GM18868 (cell line): ENCODE results near the gene DNAJB8.

ENCODE experiments used
- ATAC-seq: cut with Tn5 transposase; IDR thresholded peaks from one replicate; pipeline ENCODE4 v1.9.1; 2021; ENCODE audit warnings: mild to moderate bottlenecking, moderate library complexity; ENCODE audit not compliant: unreplicated experiment

Gene DNAJB8

DNA sequence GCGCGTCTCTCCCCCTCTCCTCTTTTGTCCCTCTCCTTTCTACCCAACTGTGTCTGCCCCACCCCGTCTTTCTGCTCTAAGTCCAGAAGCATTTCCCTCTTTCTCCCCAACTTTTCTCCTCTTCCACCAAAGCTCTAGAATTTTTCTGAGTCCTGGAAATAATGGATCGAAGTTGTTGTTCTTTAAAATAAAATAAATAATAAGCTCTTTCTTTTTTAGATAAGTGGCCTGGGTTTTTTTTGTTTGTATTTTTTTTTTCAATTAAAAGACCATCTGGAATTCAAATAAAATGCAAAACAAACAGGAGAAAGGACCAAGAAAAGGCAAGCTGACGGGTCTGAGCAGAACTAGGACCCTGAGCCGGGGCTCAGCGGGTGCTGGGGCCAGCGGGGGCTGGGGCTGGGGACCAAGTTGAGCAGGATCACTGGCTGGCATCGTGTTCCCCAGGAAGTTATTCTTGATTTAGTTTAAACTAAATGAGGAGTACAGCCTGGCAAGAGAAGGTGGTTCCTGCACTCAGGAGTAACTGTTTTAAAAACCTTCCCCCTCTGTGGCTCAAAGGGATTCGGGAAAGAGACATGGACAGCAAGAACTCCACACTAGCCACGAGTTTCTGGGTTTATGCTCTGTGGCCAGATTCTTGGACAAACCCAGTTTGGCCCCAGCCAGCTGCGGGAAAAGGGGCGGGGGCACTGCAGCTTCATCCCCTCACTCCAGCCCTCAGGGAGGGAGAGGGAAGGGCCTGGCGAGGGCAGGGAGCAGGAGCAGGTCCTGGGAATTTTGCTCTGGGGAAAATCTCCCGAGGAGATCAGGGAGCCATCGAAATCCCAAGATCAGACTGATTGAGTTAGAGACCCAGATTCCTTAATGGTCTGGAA lies 18.0 kb upstream of the DNAJB8 start:
- ATAC-seq: no peak

DNA sequence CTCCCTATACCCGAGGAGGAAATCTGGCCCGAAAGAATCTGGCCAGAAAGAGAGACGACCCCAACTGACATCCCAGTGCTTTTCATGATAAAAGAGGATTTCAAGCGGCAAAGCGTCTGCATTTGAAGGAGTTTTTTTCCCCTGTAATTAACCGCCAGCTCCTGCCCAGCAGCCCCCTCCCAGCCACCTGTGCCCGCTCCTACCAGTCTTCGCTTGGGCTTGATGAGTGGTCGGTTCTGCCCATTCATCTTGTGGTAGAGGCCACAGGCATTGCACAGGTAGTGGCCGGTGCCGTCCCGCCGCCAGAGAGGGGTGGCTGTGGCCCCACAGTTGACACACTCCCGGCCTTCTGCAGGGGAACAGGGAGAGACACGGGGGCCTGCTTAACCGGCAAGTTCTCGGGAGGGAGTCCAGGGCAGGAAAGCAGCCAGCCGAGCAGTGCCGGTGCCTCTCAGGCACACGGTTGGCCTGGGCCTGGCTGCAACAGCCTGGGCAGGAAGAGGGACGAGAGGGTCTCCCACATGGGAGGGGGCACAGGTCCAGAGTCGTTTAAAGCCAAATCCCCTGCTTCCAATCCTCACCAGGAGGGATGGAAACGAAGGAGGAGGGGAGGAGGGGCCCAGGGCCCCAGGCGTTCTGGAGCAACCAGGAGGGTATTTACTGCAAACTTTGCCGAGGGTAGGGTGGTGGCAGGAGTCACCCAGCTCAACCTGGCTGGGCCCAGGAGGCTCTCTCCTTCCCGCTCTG lies 17.1 kb upstream of the DNAJB8 start:
- ATAC-seq: no peak

DNA sequence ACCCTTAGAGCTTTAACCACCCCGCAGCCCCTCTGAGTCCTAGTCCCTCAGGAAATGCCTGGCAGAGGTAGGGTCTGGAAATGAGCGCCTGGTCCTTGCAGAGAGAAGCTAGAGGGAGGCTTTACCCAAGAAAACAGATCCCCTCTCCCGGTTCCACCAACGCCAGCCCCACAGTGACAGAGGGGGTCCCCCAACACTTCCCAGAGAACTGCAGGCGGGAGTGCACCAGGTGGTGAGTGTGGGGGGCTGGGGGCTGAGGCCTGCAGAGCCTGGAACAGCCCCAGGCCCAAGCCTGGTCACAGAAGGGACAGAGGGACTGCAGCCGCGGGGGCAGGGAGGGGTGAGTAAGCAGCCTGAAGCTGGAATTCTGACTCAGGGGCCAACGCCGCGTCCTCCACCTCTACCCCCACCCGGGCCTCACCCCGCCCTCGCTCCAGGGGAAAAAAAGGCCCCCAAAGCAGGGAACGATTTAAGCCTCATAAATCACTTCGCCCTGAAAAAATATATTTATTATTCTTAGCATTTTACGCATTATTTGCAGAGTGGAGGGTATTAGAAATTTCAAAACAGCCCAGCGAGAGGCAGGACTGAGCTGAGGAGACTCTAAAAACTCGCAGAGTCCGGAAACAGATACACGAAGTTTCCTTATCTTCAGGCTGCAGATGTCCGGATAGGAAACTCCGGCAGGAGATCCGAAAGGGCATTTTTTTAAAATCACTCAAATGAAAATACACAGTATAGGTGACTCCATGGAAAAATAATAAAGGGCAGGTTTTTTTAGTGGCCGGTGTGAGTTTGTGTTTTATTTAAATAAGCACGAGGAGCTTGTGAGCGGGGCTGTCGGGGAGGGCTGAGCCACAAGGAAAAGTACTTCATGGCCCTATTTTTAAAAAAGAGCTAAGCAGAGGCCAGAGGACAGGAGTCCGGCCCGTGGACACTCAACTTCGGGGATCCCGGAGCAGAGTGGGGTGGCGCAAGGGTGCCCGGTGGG lies 16.3 kb upstream of the DNAJB8 start:
- no peak for ATAC-seq

DNA sequence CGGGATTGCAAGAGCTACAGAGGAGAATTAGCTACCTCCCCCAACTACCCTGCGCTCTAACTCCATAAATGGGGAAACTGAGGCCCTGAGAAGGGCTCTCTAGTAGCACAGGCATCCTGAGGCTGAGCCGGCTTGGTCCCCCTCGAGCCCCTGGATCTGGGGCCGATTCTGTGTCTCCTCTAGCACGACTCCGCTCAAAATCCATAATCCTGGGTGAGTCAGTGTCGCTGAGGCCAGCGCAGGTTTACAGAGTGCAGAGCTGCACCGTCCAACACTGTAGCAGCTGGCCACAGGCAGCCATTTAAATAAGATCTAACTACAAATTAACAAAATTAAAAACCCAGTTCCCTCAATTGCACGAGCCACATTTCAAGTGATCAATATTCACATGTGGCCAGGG lies 15.5 kb upstream of the DNAJB8 start:
- ATAC-seq: no peak

DNA sequence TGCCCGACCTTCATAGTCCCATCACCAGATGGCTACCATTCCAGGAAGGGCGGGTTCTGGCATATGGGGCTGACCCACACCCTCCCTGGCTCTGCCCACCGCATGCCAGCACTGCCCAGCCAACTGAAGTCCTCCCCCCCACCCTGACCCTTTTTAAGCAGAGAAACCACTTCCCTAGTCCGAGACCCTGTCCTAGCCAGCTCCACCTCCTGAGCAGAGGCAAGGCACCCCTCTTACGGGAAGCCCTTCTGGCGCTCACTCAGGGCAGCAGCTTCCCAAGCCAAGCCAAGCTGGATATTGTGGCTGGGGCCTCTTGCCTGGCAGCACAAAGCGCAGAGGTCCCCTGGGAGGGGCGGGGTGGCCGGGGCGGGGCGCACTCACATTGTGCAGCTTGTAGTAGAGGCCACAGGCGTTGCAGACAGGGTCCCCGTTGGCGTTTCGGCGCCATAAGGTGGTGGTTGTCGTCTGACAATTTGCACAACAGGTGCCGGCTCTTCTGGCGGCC lies 14.8 kb upstream of the DNAJB8 start:
- no peak for ATAC-seq

DNA sequence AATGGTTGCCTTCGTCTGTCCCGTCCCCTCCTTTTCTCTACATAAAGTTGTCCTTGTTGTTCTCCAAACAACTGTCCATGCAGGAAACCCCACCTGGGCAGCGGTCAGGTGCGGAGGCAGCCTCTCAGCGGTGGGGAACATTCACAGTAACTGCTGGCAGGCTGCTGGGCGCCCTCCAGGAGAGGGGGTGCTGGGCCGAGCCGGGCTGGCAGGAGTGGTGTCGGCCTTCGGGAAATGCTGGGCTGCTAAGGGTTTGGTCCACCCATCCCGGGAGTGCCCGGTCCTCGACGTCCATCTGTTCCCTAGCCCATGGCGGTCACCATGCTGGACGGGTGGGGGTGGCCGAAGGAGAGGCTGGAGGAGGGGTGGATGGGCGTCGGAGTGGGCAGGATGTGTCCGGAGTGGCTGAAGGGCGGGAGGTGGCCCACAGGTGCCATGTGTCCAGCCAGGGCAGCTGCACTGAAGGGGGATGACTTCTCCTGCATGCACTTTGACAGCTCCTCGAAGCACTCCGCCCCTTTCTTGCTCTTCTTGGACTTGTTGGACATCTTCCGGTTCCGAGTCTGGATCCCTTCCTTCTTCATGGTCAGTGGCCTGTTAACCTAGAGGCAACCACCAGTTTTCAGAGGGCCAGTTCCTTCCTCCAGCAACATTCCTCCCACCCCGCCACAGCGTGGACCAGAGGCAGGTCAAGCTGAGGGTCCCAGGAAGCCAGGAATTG lies 14.2 kb upstream of the DNAJB8 start:
- no peak for ATAC-seq

DNA sequence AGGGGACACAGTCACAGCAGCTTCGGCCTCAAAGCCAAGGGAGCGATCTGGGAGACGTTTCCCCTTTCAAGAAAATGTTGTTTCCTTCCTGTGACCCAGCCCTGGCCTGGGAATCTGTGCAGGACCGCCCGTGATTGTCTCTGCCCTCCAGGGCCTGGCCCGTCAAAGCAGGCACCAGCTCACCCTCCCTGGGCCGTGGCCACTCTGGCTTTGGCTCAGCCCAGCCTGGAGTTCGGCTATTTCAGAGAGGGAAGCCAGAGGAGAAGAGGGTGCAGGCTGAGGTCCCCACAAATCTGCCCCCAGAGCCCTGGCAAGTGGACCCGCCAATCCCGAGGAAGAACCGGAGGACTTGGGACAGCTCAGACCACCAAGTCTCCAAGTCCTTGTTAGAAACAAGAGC lies 13.6 kb upstream of the DNAJB8 start:
- no peak for ATAC-seq

DNA sequence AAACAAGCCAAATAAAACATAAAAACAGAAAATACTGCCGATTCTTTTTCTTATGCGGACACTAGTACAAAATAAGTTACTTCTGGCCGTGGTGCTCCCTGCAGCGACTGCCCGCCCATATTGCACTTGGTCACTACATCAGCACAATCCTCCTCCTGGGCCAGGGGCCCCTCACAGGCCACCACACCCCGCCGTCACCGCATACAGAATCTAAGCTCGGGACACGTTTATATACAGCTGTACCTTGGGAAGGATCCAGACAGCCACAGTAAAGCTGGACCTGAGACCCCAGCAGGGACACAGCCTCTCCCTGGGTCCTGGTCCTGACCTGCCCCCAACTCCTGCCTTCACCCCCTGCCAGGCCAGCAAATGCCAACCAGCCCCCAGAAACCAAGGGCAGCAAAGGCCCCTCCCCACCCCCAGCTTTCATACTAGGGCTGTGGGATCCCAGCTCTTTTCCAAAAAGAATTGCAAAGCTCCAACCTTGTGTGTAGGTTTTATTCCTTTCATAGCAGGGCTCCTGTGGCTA lies 12.9 kb upstream of the DNAJB8 start:
- no peak for ATAC-seq

DNA sequence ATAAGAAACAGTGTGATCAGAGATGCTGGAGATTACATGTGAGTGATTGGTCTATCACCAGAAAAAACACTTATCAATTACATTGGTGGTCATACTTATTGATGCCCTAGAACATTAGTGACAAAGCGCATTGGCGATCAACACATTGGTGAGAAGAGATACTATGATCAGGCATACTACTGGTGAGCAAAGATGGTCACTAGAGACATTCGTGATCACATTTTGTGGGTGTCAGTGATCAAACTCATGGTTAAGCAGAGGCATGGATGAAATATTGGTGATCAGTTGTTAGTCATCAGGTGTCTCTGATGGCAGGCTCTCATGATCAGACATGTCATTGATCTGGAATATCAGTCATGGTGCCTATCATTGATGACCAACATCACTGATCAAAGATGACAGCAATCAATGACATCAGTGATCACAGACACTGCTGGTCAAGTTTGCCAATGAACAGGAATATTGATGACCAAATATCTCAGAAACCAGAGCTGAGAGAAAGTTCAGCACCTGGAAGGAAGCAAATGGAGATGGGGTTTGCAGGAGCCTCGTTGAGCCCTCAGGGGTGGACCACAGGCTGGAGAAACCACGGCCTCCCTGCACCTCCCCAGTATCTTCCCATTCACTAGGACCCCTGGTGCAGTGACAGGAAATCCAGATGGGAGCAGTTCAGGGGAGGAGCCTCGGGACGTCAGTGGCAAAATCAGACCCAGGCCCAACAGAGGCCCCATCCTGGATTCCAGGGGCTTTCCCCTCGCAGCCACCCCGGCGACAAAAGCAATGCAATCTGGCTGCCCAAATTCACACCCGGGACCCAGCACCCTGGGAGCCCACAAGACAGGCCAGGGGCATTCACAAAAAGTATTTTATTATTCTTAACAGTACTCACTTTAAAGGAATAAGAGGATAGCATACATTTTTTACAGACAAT lies 12.2 kb upstream of the DNAJB8 start:
- no peak for ATAC-seq

DNA sequence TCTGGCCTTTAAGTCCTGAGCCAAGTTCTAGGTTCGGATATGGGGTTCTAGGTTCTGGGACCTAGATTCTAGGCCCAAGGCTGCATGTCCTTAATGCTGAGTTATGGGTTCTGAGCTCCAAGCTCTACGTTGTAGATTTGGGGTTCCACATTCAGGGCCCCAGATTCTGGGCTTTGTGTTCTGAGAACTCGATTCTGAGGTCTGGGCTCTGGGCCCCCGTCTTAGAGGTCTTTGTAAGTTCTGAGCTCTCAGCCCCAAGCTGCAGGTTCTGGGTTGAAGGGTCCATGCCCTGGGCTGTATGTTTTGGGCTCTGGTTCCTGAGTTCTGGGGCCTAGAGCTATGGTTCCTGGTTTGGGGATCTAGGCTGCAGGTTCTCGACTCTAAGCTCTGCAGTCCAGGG lies 10.0 kb upstream of the DNAJB8 start:
- no peak for ATAC-seq

DNA sequence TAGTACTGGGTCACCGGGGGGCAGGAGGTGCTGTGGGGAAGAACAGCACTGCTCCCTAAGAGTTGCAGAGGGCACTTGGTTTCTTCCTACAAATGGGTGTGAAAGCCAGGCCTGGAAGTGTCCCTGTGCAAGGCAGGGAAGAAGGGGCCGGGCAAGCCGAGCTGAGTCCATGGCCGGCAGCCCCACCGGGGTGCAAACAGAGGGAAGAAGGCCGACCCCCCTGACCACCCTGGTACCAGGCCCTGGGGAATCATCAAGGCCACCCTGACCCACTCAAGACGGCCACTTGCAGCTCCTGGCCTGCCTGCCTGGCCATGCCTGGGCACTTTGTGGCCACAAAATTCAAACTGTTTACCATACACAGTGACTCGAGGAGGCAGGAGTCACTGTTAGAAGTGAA lies 8.7 kb upstream of the DNAJB8 start:
- ATAC-seq: no peak

DNA sequence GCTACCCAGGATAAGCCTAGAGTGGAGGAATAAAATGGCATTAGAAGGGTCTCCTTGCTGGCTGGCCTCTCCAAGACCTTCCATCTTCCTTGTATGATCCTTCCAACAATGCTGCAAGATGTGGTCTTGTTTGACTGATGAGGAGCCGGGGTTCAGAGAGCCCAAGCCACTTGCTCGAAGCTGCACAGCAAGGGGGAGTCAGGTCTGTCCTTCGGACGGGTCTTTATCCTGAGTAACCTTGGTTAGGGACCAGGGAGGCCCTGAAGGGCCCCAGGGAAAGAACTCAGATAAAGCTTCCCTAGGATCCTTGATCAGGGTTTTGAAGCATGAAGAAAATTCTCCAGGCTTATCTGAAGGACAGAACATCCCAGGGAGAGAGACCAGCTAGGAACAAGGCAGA lies 7.0 kb upstream of the DNAJB8 start:
- no peak for ATAC-seq

DNA sequence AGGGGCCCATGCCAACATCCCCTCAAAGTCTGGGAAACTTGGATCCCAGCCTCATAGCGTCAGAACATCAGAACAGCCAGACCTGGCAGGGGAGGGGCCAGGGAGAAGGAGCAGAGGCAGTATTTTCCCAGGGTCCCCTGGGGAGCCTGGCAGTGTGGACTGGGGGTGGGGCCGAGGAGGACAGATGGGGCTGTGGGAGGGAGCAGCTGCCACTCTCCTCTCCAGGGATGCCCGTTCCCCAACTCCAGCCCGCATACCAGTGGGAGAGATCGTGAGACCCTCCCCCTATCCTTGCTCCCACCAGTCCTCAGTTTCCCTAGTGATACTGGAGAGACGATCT lies 6.5 kb upstream of the DNAJB8 start:
- ATAC-seq: no peak

DNA sequence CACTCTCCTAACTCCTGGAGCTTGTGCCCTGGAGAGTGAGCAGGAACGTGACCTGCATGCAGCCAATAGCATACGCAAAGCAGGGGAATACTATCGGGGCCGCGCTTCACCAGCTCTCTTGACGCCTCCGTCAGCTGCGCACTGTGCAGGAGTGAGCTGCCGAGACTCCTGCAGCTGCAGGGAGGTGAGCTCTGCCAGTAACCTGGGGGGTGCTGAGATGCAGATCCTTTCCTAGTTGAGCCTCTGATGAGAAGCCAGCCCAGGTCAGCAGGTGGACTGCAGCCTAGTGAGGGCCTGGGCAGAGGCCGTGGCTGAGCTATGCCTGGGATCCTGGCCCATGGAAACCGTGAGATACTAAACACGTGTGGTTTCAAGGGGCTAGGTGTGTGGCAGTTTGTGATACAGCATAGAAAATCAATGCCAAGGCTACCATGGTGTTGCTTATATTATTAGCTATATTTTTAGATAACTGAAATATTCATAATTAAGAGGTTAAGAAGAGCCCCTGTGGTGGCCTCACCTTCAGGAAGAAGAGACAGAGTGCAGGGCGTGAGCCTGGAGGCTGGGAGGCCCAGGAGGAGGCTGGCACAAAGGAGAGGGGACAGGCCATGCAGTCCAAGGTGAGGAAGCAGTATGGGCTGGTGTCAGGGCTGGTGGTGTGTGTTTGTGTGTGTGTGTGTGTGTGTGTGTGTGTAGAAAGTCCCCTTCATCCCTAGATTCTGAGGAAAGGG lies 5.9 kb upstream of the DNAJB8 start:
- no peak for ATAC-seq

DNA sequence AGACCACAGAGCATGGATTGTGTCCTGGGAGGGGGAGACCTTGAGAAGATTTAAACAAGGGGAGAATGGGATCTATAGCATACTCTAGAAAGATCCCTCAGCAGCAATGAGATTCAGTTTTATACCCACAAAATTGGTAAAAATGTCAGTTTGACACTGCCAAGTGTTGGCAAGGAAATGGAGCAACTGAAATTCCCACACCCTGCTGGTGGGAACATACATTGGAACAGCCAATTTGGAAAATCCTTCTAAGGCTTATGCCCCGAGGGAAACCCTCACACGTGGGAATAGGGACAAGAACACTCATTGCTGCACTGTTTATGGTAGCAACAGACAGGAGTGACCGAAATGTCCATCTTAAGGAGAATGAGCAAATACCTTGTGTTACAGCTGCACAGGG lies 5.0 kb upstream of the DNAJB8 start:
- no peak for ATAC-seq

DNA sequence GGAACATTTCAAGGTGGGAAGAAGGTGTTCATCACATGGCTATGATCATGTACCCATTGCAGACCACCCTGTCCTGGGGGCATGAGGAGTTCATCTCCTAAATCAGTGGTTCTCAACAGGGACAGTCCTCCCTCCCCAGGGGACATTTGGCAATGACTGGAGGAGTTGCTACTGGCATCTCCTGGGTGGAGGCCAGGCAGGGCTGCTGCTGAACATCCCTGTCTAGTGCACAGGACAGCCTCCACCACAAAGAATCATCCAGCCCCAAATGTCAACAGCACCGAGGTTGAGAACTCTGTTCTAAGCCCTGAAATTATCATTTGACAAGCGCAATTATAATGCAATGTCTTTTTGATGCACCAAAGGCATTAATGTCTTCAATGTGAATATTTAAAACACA lies 4.4 kb upstream of the DNAJB8 start:
- no peak for ATAC-seq

DNA sequence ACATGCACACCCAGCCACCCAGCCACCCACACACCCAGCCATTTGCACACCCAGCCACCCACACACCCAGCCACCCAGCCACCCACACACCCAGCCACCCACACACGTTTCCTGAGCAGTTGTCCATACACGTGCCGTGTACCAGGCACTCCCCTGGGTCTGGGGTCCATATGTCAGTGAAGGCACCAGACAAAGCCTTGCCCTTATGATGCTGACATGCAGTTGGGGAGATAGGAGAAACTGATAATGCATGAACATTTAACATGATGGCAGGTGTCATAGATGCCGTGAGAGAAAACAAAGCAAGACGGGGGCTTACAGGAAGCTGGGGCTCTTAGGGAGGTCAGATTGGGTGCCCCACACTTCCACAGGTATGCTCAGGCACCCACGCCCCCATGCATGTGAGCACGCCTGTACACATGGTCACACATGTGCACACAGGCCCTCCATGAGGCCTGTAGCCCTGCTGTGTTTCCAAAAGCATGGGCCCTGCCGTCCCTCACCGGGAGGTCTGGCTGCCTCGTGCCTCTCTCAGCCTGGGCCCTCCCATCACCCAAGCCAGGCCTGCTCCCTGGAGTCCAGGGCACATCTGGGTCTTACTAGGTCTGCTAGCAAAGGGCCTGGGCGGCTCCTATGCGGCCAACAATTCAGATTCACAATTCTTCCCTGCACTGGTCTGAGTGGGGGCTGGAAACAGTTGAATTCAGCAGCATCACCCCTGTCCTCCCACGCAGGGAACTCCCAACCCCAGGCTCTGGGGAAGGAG lies 3.6 kb upstream of the DNAJB8 start:
- ATAC-seq: no peak

DNA sequence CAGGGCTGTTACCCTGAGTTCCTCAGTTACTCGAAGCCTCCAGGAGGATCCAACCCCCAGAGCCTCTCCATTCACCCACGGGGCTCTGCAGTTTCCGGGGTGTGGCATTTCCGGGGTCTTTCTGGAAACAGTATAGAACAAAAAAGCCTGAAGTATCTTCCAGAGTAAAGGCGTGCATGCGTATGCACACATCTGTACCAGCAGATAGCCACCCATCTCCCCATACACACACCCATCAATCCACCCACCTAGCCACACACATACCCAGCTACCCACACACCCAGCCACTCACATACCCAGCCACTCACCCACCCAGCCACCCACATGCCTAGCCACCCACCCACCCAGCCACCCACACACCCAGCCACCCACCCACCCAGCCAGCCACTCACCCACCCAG lies 2.9 kb upstream of the DNAJB8 start:
- ATAC-seq: no peak
